ENCODE data around the gene MYH15.

DNA sequence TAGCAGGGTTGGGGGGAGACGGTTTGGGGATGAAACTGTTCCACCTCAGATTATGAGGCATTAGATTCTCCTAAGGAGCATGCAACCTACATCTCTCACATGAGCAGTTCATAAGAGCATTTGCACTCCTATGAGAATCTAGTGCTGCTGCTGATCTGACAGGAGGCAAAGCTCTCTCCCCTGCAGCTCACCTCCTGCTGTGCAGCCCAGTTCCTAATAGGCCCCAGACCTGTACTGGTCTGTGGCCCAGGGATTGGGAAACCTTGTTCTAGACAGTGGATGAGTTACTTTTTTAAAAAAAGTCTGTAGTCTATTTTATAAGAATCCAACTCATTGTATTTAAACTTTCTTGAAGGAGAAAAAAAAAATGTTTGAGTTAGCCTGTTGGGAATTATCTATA is 114.1 kb downstream of the MYH15 start:
- no peak for TF ChIP-seq POLR2A (IDR thresholded peaks at IDR 0.05)
- TF ChIP-seq, protein P1, sequence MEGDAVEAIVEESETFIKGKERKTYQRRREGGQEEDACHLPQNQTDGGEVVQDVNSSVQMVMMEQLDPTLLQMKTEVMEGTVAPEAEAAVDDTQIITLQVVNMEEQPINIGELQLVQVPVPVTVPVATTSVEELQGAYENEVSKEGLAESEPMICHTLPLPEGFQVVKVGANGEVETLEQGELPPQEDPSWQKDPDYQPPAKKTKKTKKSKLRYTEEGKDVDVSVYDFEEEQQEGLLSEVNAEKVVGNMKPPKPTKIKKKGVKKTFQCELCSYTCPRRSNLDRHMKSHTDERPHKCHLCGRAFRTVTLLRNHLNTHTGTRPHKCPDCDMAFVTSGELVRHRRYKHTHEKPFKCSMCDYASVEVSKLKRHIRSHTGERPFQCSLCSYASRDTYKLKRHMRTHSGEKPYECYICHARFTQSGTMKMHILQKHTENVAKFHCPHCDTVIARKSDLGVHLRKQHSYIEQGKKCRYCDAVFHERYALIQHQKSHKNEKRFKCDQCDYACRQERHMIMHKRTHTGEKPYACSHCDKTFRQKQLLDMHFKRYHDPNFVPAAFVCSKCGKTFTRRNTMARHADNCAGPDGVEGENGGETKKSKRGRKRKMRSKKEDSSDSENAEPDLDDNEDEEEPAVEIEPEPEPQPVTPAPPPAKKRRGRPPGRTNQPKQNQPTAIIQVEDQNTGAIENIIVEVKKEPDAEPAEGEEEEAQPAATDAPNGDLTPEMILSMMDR (IDR thresholded peaks at IDR 0.05 in 4 of 5, conservative IDR thresholded peaks at IDR 0.05 in 1 of 5) = no peak

Data from gastrocnemius medialis (tissue), 4 donors.